ENCODE measurements around the gene TMEM232.
"Not testable (repeated sequence)": the region's sequence is repeated elsewhere in the genome, so short reads cannot be mapped to it uniquely, and the experiment has no call there.

Gene TMEM232

GRCh38 chr5:110536120-110537115 lies 190.1 kb downstream of the TMEM232 start:
- H3K36me3 ChIP-seq (ENCODE audit: control insufficient read depth in 1 of 2, insufficient read depth in 2 of 2, low read depth in 1 of 2, low read length in 2 of 2): no peaks in the 10 kb centered on the region
- H2BK120ac ChIP-seq (ENCODE audit: low read depth, low read length): no peak overlapping the region
- H4K8ac ChIP-seq (ENCODE audit: low read length): no peak overlapping the region
- H3K27ac ChIP-seq (ENCODE audit: low read length, poor library complexity, severe bottlenecking): no peak overlapping the region
- no peaks in the 10 kb centered on the region for H3K9me3 ChIP-seq (ENCODE audit: control insufficient read depth, low read length)
- H3K14ac ChIP-seq (ENCODE audit: low read length in 2 of 2): no peak overlapping the region
- peak overlapping the region; percentile 39 for H2AFZ ChIP-seq (ENCODE audit: low read depth, low read length)
- no peak overlapping the region for H4K91ac ChIP-seq (ENCODE audit: low read length)
- peak; percentile 11 for DNase-seq
- no peak overlapping the region for H3K4ac ChIP-seq (ENCODE audit: low read depth in 1 of 2, low read length in 2 of 2)
- 55% methylated on average over 6 of the region's 6 CpGs for WGBS
- H3K18ac ChIP-seq (ENCODE audit: low read depth in 1 of 2, low read length in 2 of 2): no peak overlapping the region
- H3K4me2 ChIP-seq (ENCODE audit: low read length, poor library complexity, severe bottlenecking): no peak overlapping the region
- no peaks in the 10 kb centered on the region for H3K27me3 ChIP-seq (ENCODE audit: control insufficient read depth in 1 of 2, insufficient read depth in 1 of 2, low read length in 2 of 2)
- no peak overlapping the region for H3K9ac ChIP-seq (ENCODE audit: low read length)
- H2BK5ac ChIP-seq (ENCODE audit: low read depth, low read length, poor library complexity, severe bottlenecking): no peak overlapping the region
- H3K23ac ChIP-seq (ENCODE audit: low read length in 2 of 2): no peak overlapping the region
- no peak overlapping the region for H2BK12ac ChIP-seq (ENCODE audit: low read length in 2 of 2)
- no peak overlapping the region for H3K4me3 ChIP-seq (ENCODE audit: insufficient read depth in 1 of 2, low read depth in 1 of 2, low read length in 2 of 2)
- no peak overlapping the region for H2BK15ac ChIP-seq (ENCODE audit: low read depth, poor library complexity, severe bottlenecking)
- H2AK5ac ChIP-seq (ENCODE audit: low read length, severe bottlenecking): no peak overlapping the region
- H3K79me1 ChIP-seq (replicated peaks; ENCODE audit: low read length, poor library complexity, severe bottlenecking): no peaks in the 10 kb centered on the region
- no peaks in the 10 kb centered on the region for H3K4me1 ChIP-seq (ENCODE audit: control insufficient read depth, insufficient read depth, low read depth, low read length)

- H2AFZ ChIP-seq (ENCODE audit: low read depth, low read length); H4K91ac ChIP-seq (ENCODE audit: low read length); H3K4me1 ChIP-seq (ENCODE audit: control insufficient read depth, insufficient read depth, low read depth, low read length); H2BK15ac ChIP-seq (ENCODE audit: low read depth, poor library complexity, severe bottlenecking); H2BK5ac ChIP-seq (ENCODE audit: low read depth, low read length, poor library complexity, severe bottlenecking); H3K9me3 ChIP-seq (ENCODE audit: control insufficient read depth, low read length); H4K8ac ChIP-seq (ENCODE audit: low read length); H2BK12ac ChIP-seq (ENCODE audit: low read length in 2 of 2); H2AK5ac ChIP-seq (ENCODE audit: low read length, severe bottlenecking); H3K18ac ChIP-seq (ENCODE audit: low read depth in 1 of 2, low read length in 2 of 2); H3K14ac ChIP-seq (ENCODE audit: low read length in 2 of 2); H3K9ac ChIP-seq (ENCODE audit: low read length); H3K4ac ChIP-seq (ENCODE audit: low read depth in 1 of 2, low read length in 2 of 2); H3K27ac ChIP-seq (ENCODE audit: low read length, poor library complexity, severe bottlenecking); H3K4me3 ChIP-seq (ENCODE audit: insufficient read depth in 1 of 2, low read depth in 1 of 2, low read length in 2 of 2); H3K27me3 ChIP-seq (ENCODE audit: control insufficient read depth in 1 of 2, insufficient read depth in 1 of 2, low read length in 2 of 2); H3K36me3 ChIP-seq (ENCODE audit: control insufficient read depth in 1 of 2, insufficient read depth in 2 of 2, low read depth in 1 of 2, low read length in 2 of 2); H2BK120ac ChIP-seq (ENCODE audit: low read depth, low read length); H3K79me1 ChIP-seq (replicated peaks; ENCODE audit: low read length, poor library complexity, severe bottlenecking); H3K23ac ChIP-seq (ENCODE audit: low read length in 2 of 2); H3K4me2 ChIP-seq (ENCODE audit: low read length, poor library complexity, severe bottlenecking); DNase-seq: not testable (repeated sequence)
- 65% methylated on average over 5 of the region's 7 CpGs for WGBS
These were observed 191.3 kb downstream of the TMEM232 start for GRCh38 chr5:110535146-110535545.

- H3K4me2 ChIP-seq (ENCODE audit: low read length, poor library complexity, severe bottlenecking): no peak overlapping the region
- no peak overlapping the region for H3K14ac ChIP-seq (ENCODE audit: low read length in 2 of 2)
- H3K9me3 ChIP-seq (ENCODE audit: control insufficient read depth, low read length): peaks cover 9% of the 10 kb centered on the region
- no peak overlapping the region for H2AFZ ChIP-seq (ENCODE audit: low read depth, low read length)
- no peak overlapping the region for H3K4me3 ChIP-seq (ENCODE audit: insufficient read depth in 1 of 2, low read depth in 1 of 2, low read length in 2 of 2)
- H3K27ac ChIP-seq (ENCODE audit: low read length, poor library complexity, severe bottlenecking): no peak overlapping the region
- H2BK5ac ChIP-seq (ENCODE audit: low read depth, low read length, poor library complexity, severe bottlenecking): no peak overlapping the region
- H4K8ac ChIP-seq (ENCODE audit: low read length): no peak overlapping the region
- no peak overlapping the region for H2BK120ac ChIP-seq (ENCODE audit: low read depth, low read length)
- no peaks in the 10 kb centered on the region for H3K27me3 ChIP-seq (ENCODE audit: control insufficient read depth in 1 of 2, insufficient read depth in 1 of 2, low read length in 2 of 2)
- no peaks in the 10 kb centered on the region for H3K79me1 ChIP-seq (replicated peaks; ENCODE audit: low read length, poor library complexity, severe bottlenecking)
- no peak overlapping the region for H2BK15ac ChIP-seq (ENCODE audit: low read depth, poor library complexity, severe bottlenecking)
- WGBS: no CpG with 5 or more reads among the region's 1 CpG
- no peaks in the 10 kb centered on the region for H3K36me3 ChIP-seq (ENCODE audit: control insufficient read depth in 1 of 2, insufficient read depth in 2 of 2, low read depth in 1 of 2, low read length in 2 of 2)
- no peak for DNase-seq
- H2BK12ac ChIP-seq (ENCODE audit: low read length in 2 of 2): no peak overlapping the region
- H4K91ac ChIP-seq (ENCODE audit: low read length): no peak overlapping the region
- H3K23ac ChIP-seq (ENCODE audit: low read length in 2 of 2): no peak overlapping the region
- H3K9ac ChIP-seq (ENCODE audit: low read length): no peak overlapping the region
- H3K18ac ChIP-seq (ENCODE audit: low read depth in 1 of 2, low read length in 2 of 2): no peak overlapping the region
- H2AK5ac ChIP-seq (ENCODE audit: low read length, severe bottlenecking): no peak overlapping the region
- no peak overlapping the region for H3K4ac ChIP-seq (ENCODE audit: low read depth in 1 of 2, low read length in 2 of 2)
- H3K4me1 ChIP-seq (ENCODE audit: control insufficient read depth, insufficient read depth, low read depth, low read length): no peaks in the 10 kb centered on the region
These were observed 200.7 kb downstream of the TMEM232 start for GRCh38 chr5:110525762-110526161.

GRCh38 chr5:110517396-110517795 lies 209.1 kb downstream of the TMEM232 start:
- no peak overlapping the region for H3K4me3 ChIP-seq (ENCODE audit: insufficient read depth in 1 of 2, low read depth in 1 of 2, low read length in 2 of 2)
- no peak overlapping the region for H3K23ac ChIP-seq (ENCODE audit: low read length in 2 of 2)
- no peak overlapping the region for H2BK15ac ChIP-seq (ENCODE audit: low read depth, poor library complexity, severe bottlenecking)
- no peak overlapping the region for H4K91ac ChIP-seq (ENCODE audit: low read length)
- H2BK120ac ChIP-seq (ENCODE audit: low read depth, low read length): no peak overlapping the region
- H2BK5ac ChIP-seq (ENCODE audit: low read depth, low read length, poor library complexity, severe bottlenecking): no peak overlapping the region
- no peak overlapping the region for H3K4me2 ChIP-seq (ENCODE audit: low read length, poor library complexity, severe bottlenecking)
- H3K14ac ChIP-seq (ENCODE audit: low read length in 2 of 2): no peak overlapping the region
- no peaks in the 10 kb centered on the region for H3K36me3 ChIP-seq (ENCODE audit: control insufficient read depth in 1 of 2, insufficient read depth in 2 of 2, low read depth in 1 of 2, low read length in 2 of 2)
- H3K18ac ChIP-seq (ENCODE audit: low read depth in 1 of 2, low read length in 2 of 2): no peak overlapping the region
- H2BK12ac ChIP-seq (ENCODE audit: low read length in 2 of 2): no peak overlapping the region
- no peak for DNase-seq
- no peak overlapping the region for H3K27ac ChIP-seq (ENCODE audit: low read length, poor library complexity, severe bottlenecking)
- no peak overlapping the region for H3K4ac ChIP-seq (ENCODE audit: low read depth in 1 of 2, low read length in 2 of 2)
- H3K27me3 ChIP-seq (ENCODE audit: control insufficient read depth in 1 of 2, insufficient read depth in 1 of 2, low read length in 2 of 2): no peaks in the 10 kb centered on the region
- H3K4me1 ChIP-seq (ENCODE audit: control insufficient read depth, insufficient read depth, low read depth, low read length): no peaks in the 10 kb centered on the region
- no peaks in the 10 kb centered on the region for H3K79me1 ChIP-seq (replicated peaks; ENCODE audit: low read length, poor library complexity, severe bottlenecking)
- H2AFZ ChIP-seq (ENCODE audit: low read depth, low read length): no peak overlapping the region
- no peak overlapping the region for H3K9ac ChIP-seq (ENCODE audit: low read length)
- peak overlapping the region; percentile 0 for H4K8ac ChIP-seq (ENCODE audit: low read length)
- no peak overlapping the region for H2AK5ac ChIP-seq (ENCODE audit: low read length, severe bottlenecking)
- H3K9me3 ChIP-seq (ENCODE audit: control insufficient read depth, low read length): peaks cover 9% of the 10 kb centered on the region
